ENCODE results near the gene ZFP14. TPM values are rescaled to one million over a fixed set of nuclear protein-coding genes. Genes with fewer than 3 reads are reported as not detected.

The ZFP14 gene
- total and polyA plus RNA-seq, 11 donors = 0.79 to 5.1 (median 2.1) TPM

Other genes with a start within 250 kb of the ZFP14 start
- gene CAPNS1, start 239.1 kb downstream of the ZFP14 start, total RNA-seq = 1,000 to 10,000 TPM in 1 of 9 donors, 100 to 1,000 TPM in 8; 272 to 1,054 (median 860) TPM
- gene CAPNS1, start 239.1 kb downstream of the ZFP14 start, polyA plus RNA-seq = 1,000 to 10,000 TPM in 1 of 2 donors, 100 to 1,000 TPM in 1; 956 to 1,083 TPM
- 1,000 to 10,000 TPM in 7 of 9 donors, 100 to 1,000 TPM in 2; 414 to 2,982 (median 2,187) TPM for gene COX7A1, start 226.8 kb downstream of the ZFP14 start, total RNA-seq
- 1,000 to 10,000 TPM in 1 of 2 donors, 100 to 1,000 TPM in 1; 470 to 2,188 TPM for gene COX7A1, start 226.8 kb downstream of the ZFP14 start, polyA plus RNA-seq
- 1 to 10 TPM; 2.3 to 4.3 (median 3.0) TPM for gene ZNF565, start 164.5 kb downstream of the ZFP14 start, total RNA-seq
- 1 to 10 TPM; 2.6 to 3.6 TPM for gene ZNF565, start 164.5 kb downstream of the ZFP14 start, polyA plus RNA-seq
- 10 to 100 TPM; 28.2 to 53.7 (median 35.1) TPM for gene ZNF146, start 164.1 kb downstream of the ZFP14 start, total RNA-seq
- gene ZNF146, start 164.1 kb downstream of the ZFP14 start, polyA plus RNA-seq = 10 to 100 TPM; 14.1 to 41.1 TPM
- gene ZFP82, start 39.4 kb upstream of the ZFP14 start, total RNA-seq = 1 to 10 TPM; 3.4 to 5.3 (median 4.0) TPM
- 1 to 10 TPM; 2.2 to 3.0 TPM for gene ZFP82, start 39.4 kb upstream of the ZFP14 start, polyA plus RNA-seq
- 10 to 100 TPM in 4 of 9 donors, 1 to 10 TPM in 5; 6.6 to 14.0 (median 8.4) TPM for gene ZNF566, start 110.4 kb upstream of the ZFP14 start, total RNA-seq
- 1 to 10 TPM; 3.7 to 7.4 TPM for gene ZNF566, start 110.4 kb upstream of the ZFP14 start, polyA plus RNA-seq
- 10 to 100 TPM in 4 of 9 donors, 1 to 10 TPM in 5; 5.2 to 13.7 (median 8.5) TPM for gene ZNF260, start 149.1 kb upstream of the ZFP14 start, total RNA-seq
- gene ZNF260, start 149.1 kb upstream of the ZFP14 start, polyA plus RNA-seq = 1 to 10 TPM; 3.4 to 5.7 TPM
- gene ZNF529, start 194.1 kb upstream of the ZFP14 start, total RNA-seq = 10 to 100 TPM; 10.0 to 17.8 (median 13.5) TPM
- 1 to 10 TPM; 7.2 to 7.8 TPM for gene ZNF529, start 194.1 kb upstream of the ZFP14 start, polyA plus RNA-seq
- 10 to 100 TPM; 12.0 to 21.2 (median 15.7) TPM for gene ZNF382, start 226.1 kb upstream of the ZFP14 start, total RNA-seq
- gene ZNF382, start 226.1 kb upstream of the ZFP14 start, polyA plus RNA-seq = 1 to 10 TPM; 4.3 to 5.4 TPM

All from heart left ventricle (tissue), 11 donors.